ENCODE results near the gene EXOSC6.
"Not testable (repeated sequence)": the region's sequence is repeated elsewhere in the genome, so short reads cannot be mapped to it uniquely, and the experiment has no call there.

EXOSC6 gene

DNA sequence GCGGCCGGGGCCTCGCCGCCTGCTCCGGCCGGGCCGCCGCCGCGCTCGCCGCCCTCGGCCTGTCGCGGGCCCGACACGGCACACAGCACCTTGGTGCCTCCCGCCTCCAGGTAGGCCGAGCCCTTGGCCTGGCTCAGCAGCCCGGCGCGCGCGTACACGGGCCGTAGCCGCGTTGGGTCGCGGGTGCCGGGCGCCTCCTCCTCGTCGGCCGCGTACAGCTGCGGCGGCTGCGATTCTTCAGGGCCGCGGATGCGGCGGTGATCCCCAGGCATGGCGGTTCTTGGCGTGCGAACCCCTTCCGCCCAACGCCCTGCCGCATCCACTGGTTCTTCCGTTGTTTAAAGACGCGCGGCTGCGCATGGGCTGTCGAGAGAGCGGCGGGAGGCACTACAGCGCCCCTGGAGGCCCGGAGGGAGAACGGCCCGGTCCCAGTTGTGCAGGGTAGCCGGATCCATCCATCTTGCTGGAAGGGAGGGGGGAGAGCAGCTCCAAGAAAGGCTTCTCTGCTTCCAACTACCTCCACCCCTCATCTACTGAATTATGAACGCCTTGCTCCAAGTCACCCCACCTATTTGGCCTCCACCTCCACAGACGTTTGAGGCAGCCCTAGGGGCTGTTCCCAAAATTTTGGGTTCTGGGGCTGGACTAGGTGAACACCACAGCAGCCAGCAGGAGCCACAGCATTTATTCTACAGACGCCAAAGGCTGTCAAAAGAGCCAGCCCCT, at the start of gene EXOSC6:
Gene EXOSC6 (minus strand): TSS at position 312 of the 726 bp plus-strand sequence. CDS start 40 bp downstream, at position 272.
- in situ Hi-C loops (cut with MboI; ENCODE audit: low sequenced_read_pairs) = no loop called here

DNA sequence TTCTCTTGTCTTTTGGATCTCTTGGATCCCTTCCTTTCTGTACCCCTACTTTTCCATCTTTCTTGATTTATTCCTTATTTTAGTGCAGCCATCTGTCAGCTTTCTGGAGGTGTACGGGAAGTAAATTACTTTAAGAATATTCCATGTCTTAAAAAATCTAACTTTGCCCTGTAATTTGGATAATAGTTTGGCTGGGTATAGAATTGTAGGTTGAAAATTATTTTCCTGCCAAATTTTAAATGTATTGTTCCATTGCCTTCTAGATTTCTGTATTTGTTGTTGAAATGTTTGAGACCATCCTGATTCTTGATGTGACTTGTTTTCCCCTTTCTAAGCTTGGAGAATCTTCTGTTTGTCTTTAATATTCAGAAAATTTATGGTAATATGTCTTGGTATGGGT, 49.4 kb upstream of the EXOSC6 start:
- in situ Hi-C loops (cut with MboI; ENCODE audit: low sequenced_read_pairs) = no loop called here

DNA sequence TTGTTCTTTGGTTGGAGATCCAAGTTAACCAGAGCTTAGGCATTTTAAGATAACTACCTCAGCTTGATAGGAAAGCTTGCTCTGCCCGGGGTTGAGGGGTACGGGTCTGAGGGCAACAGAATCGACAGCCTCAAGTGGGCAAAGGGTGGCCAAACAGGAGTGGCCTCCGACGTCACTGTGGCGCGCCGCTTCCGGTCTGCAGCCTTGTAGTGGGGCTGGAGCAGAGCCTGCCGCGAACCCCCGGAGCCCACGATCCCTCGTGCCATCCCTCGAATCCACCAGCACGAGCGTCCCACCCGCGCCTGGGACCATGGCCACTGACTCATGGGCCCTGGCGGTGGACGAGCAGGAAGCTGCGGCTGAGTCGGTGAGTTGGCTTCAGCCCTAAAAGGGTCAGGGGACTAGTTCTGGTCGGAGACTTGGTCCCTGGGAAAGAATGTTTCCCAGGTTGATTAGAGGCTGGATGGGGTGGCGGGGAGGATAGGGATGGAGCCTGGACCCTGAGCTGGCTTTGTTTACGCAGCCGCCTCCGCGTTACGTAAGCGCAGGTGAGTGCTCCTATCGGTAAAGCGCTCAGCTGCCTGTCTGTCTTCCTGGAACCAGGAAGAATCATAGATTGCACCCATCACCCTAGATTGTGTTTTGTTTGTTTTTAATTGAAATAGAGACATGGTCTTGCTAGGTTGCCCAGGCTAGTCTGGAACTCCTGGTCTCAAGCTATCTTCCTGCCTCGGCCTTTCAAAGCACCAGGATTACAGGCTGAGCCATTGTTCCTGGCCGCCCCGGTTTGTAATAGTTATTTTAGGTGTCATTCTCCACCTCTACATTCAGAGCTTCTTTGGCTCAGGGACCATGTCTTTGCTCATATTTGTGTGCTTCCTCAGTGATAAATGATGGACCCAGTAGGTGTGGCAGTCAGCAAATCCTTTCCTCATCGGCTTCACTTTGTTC, 47.5 kb upstream of the EXOSC6 start, which contains the start of gene DDX19B:
Gene DDX19B (plus strand): TSS at position 199 of the 951 bp plus-strand sequence. CDS start 112 bp downstream, at position 311.
- in situ Hi-C loops (cut with MboI; ENCODE audit: low sequenced_read_pairs) = no loop called here

DNA sequence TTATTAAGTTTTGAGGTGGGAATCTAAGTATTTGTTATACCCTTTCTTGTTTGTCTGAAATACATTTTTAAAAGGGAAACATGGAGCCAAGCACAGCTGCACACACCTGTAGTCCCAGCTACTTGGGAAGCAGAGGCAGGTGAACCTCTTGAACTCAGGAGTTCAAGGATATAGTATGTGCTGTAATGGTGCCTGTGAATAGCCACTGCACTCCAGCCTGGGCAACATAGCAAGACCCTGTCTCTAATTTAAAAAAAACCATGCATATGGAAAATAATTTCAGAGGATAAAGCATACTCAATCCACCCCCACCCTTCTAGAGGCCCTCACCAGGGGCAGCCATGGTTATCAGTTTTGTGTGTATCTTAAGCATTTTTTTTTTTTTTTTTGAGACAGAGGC, 43.9 kb upstream of the EXOSC6 start:
- in situ Hi-C loops (cut with MboI; ENCODE audit: low sequenced_read_pairs) = no loop called here

DNA sequence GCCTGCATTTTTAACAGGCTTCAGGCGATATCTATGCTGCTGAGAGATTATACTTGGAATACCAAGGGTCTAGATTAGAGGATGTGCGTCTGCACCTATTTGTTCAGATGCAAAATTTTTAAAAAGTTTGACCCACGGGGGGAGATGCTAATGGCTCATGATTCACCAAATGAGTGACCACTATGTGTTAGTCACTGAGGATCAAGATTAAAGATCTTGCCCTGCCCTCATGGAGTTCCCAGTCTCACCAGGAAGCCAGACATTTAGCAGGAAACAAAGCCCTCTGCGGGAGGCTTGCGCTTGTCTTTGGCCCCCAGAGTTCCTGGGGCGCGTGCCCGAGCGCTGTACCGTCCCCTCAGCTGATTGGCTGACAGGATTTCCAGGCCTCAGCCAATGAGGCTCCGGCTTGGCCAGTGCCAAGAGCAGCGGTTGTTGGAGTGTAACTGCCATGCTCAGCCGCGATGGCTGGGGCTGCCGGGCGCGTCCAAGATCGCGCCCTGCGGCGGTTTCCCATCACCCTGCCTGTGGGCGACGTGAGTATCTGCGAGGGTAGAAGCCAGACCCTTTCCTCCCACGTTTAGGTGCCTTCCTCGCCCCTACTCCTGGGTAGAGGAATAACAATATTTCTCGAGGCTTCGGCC, 42.8 kb upstream of the EXOSC6 start:
- in situ Hi-C loops (cut with MboI; ENCODE audit: low sequenced_read_pairs) = no loop called here

DNA sequence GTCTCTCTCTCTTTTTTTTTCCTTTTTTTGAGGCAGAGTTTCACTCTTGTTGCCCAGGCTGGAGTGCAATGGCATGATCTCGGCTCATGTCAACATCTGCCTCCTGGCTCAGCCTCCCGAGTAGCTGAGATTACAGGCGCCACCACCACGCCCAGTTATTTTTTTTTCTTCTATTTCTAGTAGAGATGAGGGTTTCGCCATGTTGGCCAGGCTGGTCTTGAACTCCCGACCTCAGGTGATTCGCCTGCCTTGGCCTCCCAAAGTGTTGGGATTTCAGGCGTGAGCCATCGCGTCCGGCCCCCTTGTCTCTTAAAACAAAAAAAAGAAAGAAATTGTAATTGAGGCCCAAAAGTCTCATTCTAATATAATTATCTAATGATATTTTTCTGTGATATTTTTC, 40.4 kb upstream of the EXOSC6 start:
- in situ Hi-C loops (cut with MboI; ENCODE audit: low sequenced_read_pairs) = not testable (repeated sequence)

DNA sequence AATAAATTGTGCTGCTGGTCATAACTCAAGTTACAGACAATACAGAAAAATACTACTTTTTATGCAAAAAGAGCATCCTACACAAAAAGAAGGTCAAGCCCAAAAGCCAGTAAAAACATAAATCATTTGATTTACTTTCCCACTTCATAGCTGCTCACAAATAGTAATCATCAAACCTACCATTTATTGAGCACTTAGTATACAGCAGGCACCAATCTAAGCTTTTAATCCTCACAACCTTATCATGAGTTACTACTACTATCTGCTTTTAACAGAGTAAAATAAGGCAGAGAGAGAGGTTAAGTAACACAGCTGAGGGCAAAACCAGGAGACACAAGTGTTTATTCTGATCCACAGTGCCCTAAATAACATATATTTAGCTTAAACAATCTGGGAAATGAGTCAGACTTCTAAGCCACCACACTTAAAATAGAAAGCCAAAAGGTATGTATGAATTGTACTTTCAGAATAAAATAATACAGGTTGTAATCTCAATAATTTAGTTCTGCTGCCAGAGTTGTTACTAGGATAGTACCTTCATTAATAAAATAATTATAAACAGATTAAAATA, 39.3 kb upstream of the EXOSC6 start:
- in situ Hi-C loops (cut with MboI; ENCODE audit: low sequenced_read_pairs) = no loop called here

DNA sequence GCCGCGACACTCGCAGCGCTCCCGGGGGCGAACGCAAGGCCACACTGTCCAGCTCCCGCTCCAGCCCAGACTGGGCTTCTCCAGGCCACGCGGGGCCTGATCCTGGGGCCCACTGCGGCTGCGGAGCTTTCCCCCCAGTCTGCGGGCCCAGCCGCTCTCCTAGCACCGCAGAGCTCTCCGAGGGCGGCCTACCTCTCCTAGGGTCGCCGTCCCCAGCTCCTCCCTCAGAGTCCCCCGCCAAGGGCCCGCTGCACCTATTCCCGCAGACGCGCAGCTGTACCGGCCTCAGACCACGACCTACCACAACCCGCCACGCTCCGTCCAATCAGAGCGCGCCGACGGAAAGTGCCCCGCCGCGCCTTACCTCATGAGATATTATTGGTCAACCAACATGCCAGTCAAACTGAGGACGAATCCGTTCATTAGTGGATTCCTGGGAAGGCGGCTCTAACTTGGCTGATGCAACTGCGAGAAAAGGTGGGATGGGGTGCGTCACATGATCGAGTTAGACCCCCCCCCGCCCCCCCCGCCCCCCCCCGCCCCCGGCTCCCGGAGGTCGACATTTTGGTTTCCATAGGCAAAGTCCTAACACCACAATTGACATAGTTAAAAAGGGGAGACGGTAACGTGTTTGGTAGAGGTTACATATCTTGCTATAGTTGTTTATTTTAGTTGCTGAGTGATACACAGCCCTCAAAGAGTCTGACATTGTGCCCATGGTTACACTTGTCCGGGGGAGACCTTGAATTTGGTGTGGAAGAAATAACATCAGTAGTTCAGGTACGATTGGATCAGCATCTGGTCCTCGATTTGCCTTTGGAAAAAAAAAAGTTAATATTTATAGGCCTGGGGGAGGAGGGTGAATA, 37.7 kb upstream of the EXOSC6 start, which contains the start of gene AARS1:
Gene AARS1 (minus strand): TSS at position 278 of the 866 bp plus-strand sequence. CDS start 6,743 bp downstream, outside the sequence.
- in situ Hi-C loops (cut with MboI; ENCODE audit: low sequenced_read_pairs) = no loop called here

DNA sequence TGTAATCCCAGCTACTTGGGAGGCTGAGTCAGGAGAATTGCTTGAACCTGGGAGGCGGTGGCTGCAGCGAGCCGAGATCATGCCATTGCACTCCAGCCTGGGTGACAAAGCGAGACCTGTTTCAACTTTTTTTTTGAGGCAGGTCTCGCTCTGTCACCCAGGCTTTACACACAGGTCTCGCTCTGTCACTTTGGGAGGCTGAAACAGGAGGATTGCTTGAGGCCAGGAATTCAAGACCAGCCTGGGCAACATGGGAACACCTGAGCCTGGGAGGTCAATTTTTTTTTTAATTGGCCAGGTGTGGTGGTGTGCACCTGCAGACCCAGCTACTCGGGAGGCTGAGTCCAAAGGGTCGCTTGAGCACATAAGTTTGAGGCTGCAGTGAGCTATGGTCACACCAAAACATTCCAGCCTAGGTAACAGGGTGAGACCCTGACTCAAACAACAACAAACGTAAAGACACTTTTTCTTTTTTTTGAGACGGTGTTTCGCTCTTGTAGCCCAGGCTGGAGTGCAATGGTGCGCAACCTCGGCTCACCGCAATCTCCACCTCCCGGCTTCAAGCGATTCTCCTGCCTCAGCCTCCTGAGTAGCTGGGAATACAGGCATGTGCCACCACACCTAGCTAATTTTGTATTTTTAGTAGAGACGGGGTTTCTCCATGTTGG, 35.7 kb upstream of the EXOSC6 start:
- in situ Hi-C loops (cut with MboI; ENCODE audit: low sequenced_read_pairs) = not testable (repeated sequence)

DNA sequence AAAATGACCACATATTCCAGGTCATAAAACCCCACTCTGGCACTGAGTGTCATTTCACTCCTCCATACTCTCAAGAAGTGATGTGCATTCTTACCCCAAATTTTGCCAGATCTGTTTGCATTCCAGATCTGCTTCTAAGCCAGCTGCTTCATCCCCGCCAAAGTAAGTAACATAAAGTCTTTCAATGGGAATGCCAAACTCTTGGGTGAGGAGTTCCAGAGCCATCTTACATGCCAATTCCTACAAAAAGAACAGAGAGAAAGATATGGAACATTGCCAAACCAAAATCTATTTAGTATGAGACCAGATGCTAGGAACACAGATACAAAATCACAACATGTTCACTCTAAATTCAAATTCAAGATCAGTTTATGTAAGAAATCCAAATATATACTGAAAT, 24.7 kb upstream of the EXOSC6 start:
- in situ Hi-C loops (cut with MboI; ENCODE audit: low sequenced_read_pairs) = no loop called here

DNA sequence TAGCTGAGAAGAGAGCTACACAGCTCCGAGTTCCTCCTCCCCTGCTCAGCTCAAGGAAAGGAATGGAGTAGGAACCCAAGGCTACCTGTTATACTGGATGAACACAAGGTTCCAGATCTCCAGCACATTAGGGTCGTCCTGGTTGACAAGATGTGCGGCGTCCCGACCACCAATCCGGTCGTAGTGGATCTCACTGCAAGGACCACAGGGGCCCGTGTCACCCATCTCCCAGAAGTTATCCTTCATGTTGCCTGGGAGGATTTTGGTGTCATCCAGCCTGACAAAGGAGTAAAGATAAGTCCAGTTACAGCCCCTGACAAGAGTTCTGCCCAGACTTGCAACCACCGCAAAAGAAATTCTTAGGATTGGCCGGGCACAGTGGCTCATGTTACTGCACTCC, 20.0 kb upstream of the EXOSC6 start:
- in situ Hi-C loops (cut with MboI; ENCODE audit: low sequenced_read_pairs) = no loop called here

DNA sequence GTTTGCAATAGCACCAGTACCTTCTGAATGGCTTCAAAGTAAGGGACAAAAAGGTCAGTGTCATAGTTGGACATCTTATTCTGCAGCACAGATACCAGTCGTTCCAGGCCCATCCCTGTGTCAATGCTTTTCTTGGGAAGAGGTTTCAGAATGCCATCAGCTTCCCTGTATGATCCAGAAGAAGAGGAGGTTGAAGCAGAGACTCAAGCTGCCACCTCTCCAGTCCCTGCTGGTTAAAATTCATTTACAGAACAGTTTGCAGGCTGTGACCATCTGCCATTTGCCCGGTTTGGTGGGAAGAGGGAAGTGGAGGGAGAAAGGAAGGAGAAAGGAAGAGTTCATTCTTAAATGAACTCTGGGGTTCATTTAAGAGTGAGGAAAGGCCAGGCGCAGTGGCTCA, 18.4 kb upstream of the EXOSC6 start:
- in situ Hi-C loops (cut with MboI; ENCODE audit: low sequenced_read_pairs) = no loop called here

DNA sequence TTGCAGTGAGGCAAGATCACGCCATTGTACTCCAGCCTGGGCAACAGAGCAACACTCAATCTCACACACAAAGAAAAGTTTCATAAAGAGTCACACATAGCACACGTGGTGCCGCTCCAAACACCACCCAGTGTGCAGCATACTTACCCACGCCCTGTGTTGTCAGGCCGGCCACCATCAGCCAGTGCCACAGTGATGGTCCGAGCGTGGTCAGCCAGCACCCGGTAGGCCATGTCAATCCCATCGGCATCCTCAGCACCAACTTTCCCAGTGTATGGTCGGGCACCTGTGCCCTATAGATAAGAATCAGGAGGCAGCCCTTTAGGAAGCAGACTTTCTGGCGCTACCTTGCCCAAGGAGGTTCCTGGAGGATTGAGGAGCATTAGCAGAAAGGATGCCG, 17.7 kb upstream of the EXOSC6 start:
- in situ Hi-C loops (cut with MboI; ENCODE audit: low sequenced_read_pairs) = loop anchor here (10.0 kb wide), 1 partner anchor 285 kb away; no protein-coding TSS in a partner anchor

DNA sequence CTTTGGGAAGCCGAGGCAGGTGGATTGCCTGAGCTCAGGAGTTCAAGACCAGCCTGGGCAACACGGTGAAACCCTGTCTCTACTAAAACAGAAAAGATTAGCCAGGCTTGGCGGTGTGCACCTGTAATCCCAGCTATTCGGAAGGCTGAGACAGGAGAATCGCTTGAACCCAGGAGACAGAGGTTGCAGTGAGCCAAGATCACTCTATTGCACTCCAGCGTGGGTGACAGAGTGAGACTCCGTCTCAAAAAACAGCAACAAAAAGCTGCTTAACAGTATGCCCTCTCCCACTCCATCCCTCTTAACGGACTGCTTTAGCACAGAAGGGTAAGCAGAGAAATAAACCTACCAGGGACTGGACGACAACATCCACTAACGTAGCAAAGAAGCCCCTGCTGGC, 16.2 kb upstream of the EXOSC6 start:
- in situ Hi-C loops (cut with MboI; ENCODE audit: low sequenced_read_pairs) = loop anchor here (10.0 kb wide), 1 partner anchor 287 kb away; no protein-coding TSS in a partner anchor

DNA sequence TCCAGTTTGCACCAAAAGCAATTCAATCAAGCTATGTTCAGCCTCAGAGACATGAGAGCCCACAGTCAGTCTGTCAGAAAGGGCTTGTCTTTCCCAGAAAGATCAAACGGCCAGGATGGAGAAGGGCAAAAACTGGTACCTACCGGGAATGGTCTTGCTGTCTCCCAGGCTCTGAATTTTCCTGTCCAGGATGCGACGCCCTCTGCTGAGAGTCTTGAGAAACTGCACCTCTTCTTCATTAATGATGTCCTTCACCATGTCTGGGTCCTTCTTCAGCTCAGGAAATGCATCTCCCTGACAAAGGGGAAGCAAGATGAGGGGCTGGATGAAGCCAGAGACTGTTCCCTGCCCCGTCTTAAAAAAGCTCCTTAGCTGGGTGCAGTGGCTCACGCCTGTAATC, 15.8 kb upstream of the EXOSC6 start:
- in situ Hi-C loops (cut with MboI; ENCODE audit: low sequenced_read_pairs) = loop anchor here (10.0 kb wide), 1 partner anchor 287 kb away; no protein-coding TSS in a partner anchor

DNA sequence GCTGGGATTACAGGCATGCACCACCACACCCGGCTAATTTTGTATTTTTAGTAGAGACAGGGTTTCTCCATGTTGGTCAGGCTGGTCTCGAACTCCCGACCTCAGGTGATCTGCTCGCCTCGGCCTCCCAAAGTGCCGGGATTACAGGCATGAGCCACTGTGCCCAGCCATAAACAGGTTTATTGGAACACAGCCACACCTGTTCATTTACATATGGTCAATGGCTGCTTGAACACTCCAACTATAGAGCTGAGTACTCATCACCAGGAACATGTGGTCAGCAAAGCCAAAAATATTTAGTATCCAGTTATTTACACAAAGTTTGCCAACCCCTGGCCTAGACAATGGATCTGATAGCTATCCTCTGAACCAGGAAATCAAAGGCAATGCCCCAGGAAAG, 8.2 kb upstream of the EXOSC6 start:
- in situ Hi-C loops (cut with MboI; ENCODE audit: low sequenced_read_pairs) = loop anchor here (10.0 kb wide), 1 partner anchor 295 kb away; no protein-coding TSS in a partner anchor

DNA sequence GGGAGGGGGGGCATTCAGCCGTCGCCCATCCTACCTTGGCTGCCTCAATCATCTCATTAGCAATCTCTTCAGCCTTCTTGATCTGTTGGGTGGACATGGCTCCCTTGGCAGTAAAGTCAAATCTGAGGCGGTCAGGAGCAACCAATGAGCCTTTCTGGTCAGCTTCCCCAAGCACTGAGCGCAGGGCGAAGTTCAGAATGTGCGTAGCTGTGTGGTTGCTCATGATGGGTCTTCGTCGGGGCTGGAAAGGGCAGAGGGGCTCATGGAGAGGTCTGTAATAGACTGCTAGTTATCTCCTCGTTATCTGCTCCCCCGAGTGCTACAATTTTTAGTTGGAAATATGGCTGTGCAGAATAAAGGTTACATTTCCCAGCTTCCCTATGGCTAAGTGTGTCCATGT, 7.2 kb upstream of the EXOSC6 start:
- in situ Hi-C loops (cut with MboI; ENCODE audit: low sequenced_read_pairs) = no loop called here

DNA sequence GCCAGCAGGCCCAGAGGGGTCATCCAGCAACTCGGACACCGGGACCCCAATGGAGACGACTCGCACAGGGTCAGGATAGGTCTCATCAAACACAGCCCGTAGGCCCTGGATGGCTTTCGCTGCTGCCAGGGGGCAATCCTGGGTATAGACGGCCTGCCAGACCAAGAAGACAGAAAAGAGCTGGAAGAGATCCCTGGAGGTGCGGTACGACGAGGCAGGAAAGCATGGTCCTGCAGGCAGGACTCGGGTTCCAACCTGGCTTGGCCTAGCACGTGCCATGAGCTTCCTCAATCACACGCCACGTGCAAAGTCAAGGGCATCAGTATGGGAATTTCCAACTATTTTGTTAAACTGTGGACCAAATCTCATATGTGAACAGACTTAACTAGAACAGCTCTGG, 6.3 kb upstream of the EXOSC6 start:
- in situ Hi-C loops (cut with MboI; ENCODE audit: low sequenced_read_pairs) = no loop called here

DNA sequence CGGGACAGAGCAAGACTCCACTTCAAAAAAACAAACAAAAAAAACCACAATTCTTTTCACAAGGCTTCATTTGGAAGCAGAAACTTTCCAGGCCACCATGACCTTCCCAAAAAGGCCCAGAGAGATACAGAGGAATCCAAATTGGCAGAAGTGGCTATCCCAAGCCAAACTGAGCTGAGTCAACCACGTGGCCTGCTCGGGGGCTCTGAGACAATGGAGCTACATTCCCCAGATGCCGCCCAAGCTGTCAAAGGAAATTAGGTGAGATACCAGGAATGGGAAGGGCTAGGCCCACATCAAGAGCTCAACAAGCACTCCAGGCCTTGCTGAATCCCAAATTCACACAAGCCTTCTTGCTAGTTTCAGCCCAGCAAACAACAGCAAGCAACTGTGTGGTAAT, 5.7 kb upstream of the EXOSC6 start:
- in situ Hi-C loops (cut with MboI; ENCODE audit: low sequenced_read_pairs) = no loop called here

All from HL-60/S4 treated with phorbol 12-myristate 13-acetate at 8.2 ng/mL for 4 days and 3 days (cell line).